Trophoblast cell (in vitro differentiated cells and primary cell): Measurements from ENCODE around the gene SCAMP5.

Experiments
- DNase-seq, 2 donors: peaks; one replicate each; pipeline ENCODE4 v3.0.0-alpha.2; 2016
- H2AFZ ChIP-seq: 2 replicates; pipeline ENCODE4 v1.6.1; 2013; ENCODE audit warnings: low read length, moderate library complexity, mild to moderate bottlenecking; ENCODE audit not compliant: insufficient read depth, poor library complexity
- H2AK5ac ChIP-seq: 2 replicates; pipeline ENCODE4 v1.6.1; 2013; ENCODE audit warnings: mild to moderate bottlenecking, low read length
- H2BK120ac ChIP-seq: 2 replicates; pipeline ENCODE4 v1.6.1; 2013; ENCODE audit warnings: low read length, mild to moderate bottlenecking, moderate library complexity; ENCODE audit not compliant: insufficient read depth, poor library complexity
- H2BK12ac ChIP-seq: 2 replicates; pipeline ENCODE4 v1.6.1; 2013; ENCODE audit warnings: mild to moderate bottlenecking, low read length, moderate library complexity
- H2BK5ac ChIP-seq: 2 replicates; pipeline ENCODE4 v1.6.1; 2013; ENCODE audit warnings: low read length, low read depth, moderate library complexity, mild to moderate bottlenecking; ENCODE audit not compliant: poor library complexity
- H3K14ac ChIP-seq: 2 replicates; pipeline ENCODE4 v1.6.1; 2013; ENCODE audit warnings: mild to moderate bottlenecking, low read length
- H3K18ac ChIP-seq: 2 replicates; pipeline ENCODE4 v1.6.1; 2013; ENCODE audit warnings: mild to moderate bottlenecking, low read length
- H3K23ac ChIP-seq: 2 replicates; pipeline ENCODE4 v1.6.1; 2013; ENCODE audit warnings: low read length
- H3K27ac ChIP-seq: 2 replicates; pipeline ENCODE4 v1.5.1; 2013; ENCODE audit warnings: low read depth, mild to moderate bottlenecking, inconsistent platforms, low read length, moderate library complexity
- H3K27me3 ChIP-seq: 2 replicates; pipeline ENCODE4 v1.6.1; 2013; ENCODE audit warnings: inconsistent platforms, mild to moderate bottlenecking, low read length, moderate library complexity; ENCODE audit not compliant: insufficient read depth
- H3K36me3 ChIP-seq, 2 experiments: 1 replicate in 1 of 2; 2 replicates in 1 of 2; pipeline ENCODE4 v1.6.1; 2013; ENCODE audit warnings: low read length in 2 of 2, mild to moderate bottlenecking in 2 of 2, moderate library complexity in 1 of 2; ENCODE audit not compliant: insufficient read depth in 2 of 2, control insufficient read depth in 1 of 2
- H3K4ac ChIP-seq: 2 replicates; pipeline ENCODE4 v1.6.1; 2013; ENCODE audit warnings: low read depth, mild to moderate bottlenecking, low read length, moderate library complexity
- H3K4me1 ChIP-seq, 2 experiments: 1 replicate in 1 of 2; 2 replicates in 1 of 2; pipeline ENCODE4 v1.6.1; 2013; ENCODE audit warnings: low read length in 2 of 2, mild to moderate bottlenecking in 2 of 2, moderate library complexity in 1 of 2; ENCODE audit not compliant: insufficient read depth in 2 of 2, control insufficient read depth in 1 of 2
- H3K4me2 ChIP-seq: 2 replicates; pipeline ENCODE4 v1.6.1; 2013; ENCODE audit warnings: inconsistent platforms, mild to moderate bottlenecking, low read length, moderate library complexity
- H3K4me3 ChIP-seq: 2 replicates; pipeline ENCODE4 v1.5.1; 2013; ENCODE audit warnings: mild to moderate bottlenecking, low read depth, low read length, inconsistent platforms
- H3K79me1 ChIP-seq: one replicate; pipeline ENCODE4 v1.6.1; 2013; ENCODE audit warnings: low read length
- H3K79me2 ChIP-seq: 2 replicates; pipeline ENCODE4 v1.6.1; 2013; ENCODE audit warnings: low read length, mild to moderate bottlenecking; ENCODE audit not compliant: control insufficient read depth, insufficient read depth, poor library complexity
- H3K9ac ChIP-seq: 2 replicates; pipeline ENCODE4 v1.6.1; 2013; ENCODE audit warnings: mild to moderate bottlenecking, low read length
- H3K9me3 ChIP-seq: 2 replicates; pipeline ENCODE4 v1.6.1; 2013; ENCODE audit warnings: low read depth, mild to moderate bottlenecking, control low read depth, inconsistent platforms, low read length; ENCODE audit not compliant: insufficient read depth
- H4K12ac ChIP-seq: 2 replicates; pipeline ENCODE4 v1.6.1; 2013; ENCODE audit warnings: low read depth, mild to moderate bottlenecking, low read length, moderate library complexity
- H4K8ac ChIP-seq: 2 replicates; pipeline ENCODE4 v1.6.1; 2013; ENCODE audit warnings: low read depth, mild to moderate bottlenecking, low read length, moderate library complexity
- H4K91ac ChIP-seq: one replicate; pipeline ENCODE4 v1.6.1; 2013; ENCODE audit warnings: low read depth, mild to moderate bottlenecking, low read length, moderate library complexity
- WGBS: extraction: QIAGEN DNeasy Blood & Tissue Kit; methylation state at CpG from one replicate; pipeline ENCODE4 v1.1.7; 2013; ENCODE audit warnings: missing lambda C conversion rate; ENCODE audit not compliant: insufficient read length, insufficient coverage; ENCODE audit errors: extremely low coverage; 5-methylcytosine and 5-hydroxymethylcytosine counted together

Gene SCAMP5

GRCh38 chr15:75032395-75032794 lies 37.0 kb downstream of the SCAMP5 start:
- no peak overlapping the region for H2BK120ac ChIP-seq

GRCh38 chr15:75033809-75034208 lies 38.4 kb downstream of the SCAMP5 start:
- Histone ChIP-seq H3K14ac (no peak overlapping the region), H3K4me3 (no peak overlapping the region), H2BK5ac (no peak overlapping the region), H3K27ac (no peak overlapping the region), H4K12ac (no peak overlapping the region), H3K27me3 (no peaks in the 10 kb centered on the region), H2AFZ (no peak overlapping the region), H3K18ac (peak overlapping the region; percentile 2), H3K4me1 (peaks cover 29 to 38% of the 10 kb centered on the region in 2 experiments), H3K79me2 (no peaks in the 10 kb centered on the region), H4K8ac (no peak overlapping the region), H3K9me3 (no peaks in the 10 kb centered on the region), H3K4me2 (no peak overlapping the region), H3K9ac (no peak overlapping the region), H2AK5ac (no peak overlapping the region), H3K79me1 (peaks cover 21% of the 10 kb centered on the region), H2BK12ac (peak overlapping the region; percentile 13), H3K4ac (no peak overlapping the region), H4K91ac (no peak overlapping the region), H3K36me3 (peaks cover 0 to 2% of the 10 kb centered on the region in 2 experiments), H2BK120ac (no peak overlapping the region), H3K23ac (no peak overlapping the region)
- no CpG with 5 or more reads among the region's 6 CpGs for WGBS
- DNase-seq, result no peak

More at GRCh38 chr15:75032395-75032794, 37.0 kb downstream of the SCAMP5 start:
- Histone ChIP-seq H3K27ac (no peak overlapping the region), H2BK5ac (no peak overlapping the region), H2AFZ (no peak overlapping the region), H3K23ac (no peak overlapping the region), H3K4ac (no peak overlapping the region), H2BK12ac (no peak overlapping the region), H3K14ac (no peak overlapping the region), H3K4me3 (no peak overlapping the region), H3K27me3 (no peaks in the 10 kb centered on the region), H3K18ac (no peak overlapping the region), H3K79me1 (peaks cover 17% of the 10 kb centered on the region), H4K8ac (no peak overlapping the region), H4K12ac (no peak overlapping the region), H3K79me2 (no peaks in the 10 kb centered on the region), H3K9ac (no peak overlapping the region), H3K4me1 (peaks cover 27 to 35% of the 10 kb centered on the region in 2 experiments), H3K4me2 (no peak overlapping the region), H3K36me3 (peaks cover 0 to 4% of the 10 kb centered on the region in 2 experiments), H4K91ac (no peak overlapping the region), H2AK5ac (no peak overlapping the region), H3K9me3 (no peaks in the 10 kb centered on the region)
- whole genome bisulfite sequencing, result no CpG with 5 or more reads among the region's 2 CpGs
- no peak for DNase-seq

- no peaks in the 10 kb centered on the region for H3K79me2 ChIP-seq
- no peak overlapping the region for H3K14ac ChIP-seq
- no peak overlapping the region for H3K27ac ChIP-seq
- peak overlapping the region; percentile 2 for H3K18ac ChIP-seq
- peaks cover 0 to 2% of the 10 kb centered on the region in 2 experiments for H3K36me3 ChIP-seq
- H2BK12ac ChIP-seq, result peak overlapping the region; percentile 1
- no peaks in the 10 kb centered on the region for H3K9me3 ChIP-seq
- no peak overlapping the region for H4K91ac ChIP-seq
- peak in 1 of 2 donors; percentile 7 for DNase-seq
- H3K4me2 ChIP-seq, result no peak overlapping the region
- no peak overlapping the region for H4K8ac ChIP-seq
- peaks cover 18% of the 10 kb centered on the region for H3K79me1 ChIP-seq
- H2BK5ac ChIP-seq, result no peak overlapping the region
- H3K4me1 ChIP-seq, result peaks cover 30 to 39% of the 10 kb centered on the region in 2 experiments
- H3K23ac ChIP-seq, result no peak overlapping the region
- no peak overlapping the region for H2AFZ ChIP-seq
- H3K27me3 ChIP-seq, result no peaks in the 10 kb centered on the region
- H4K12ac ChIP-seq, result no peak overlapping the region
- H2BK120ac ChIP-seq, result peak overlapping the region; percentile 6
- H2AK5ac ChIP-seq, result no peak overlapping the region
- H3K4ac ChIP-seq, result no peak overlapping the region
- H3K9ac ChIP-seq, result no peak overlapping the region
- WGBS, result no CpG with 5 or more reads among the region's 8 CpGs
- no peak overlapping the region for H3K4me3 ChIP-seq
These were observed 39.3 kb downstream of the SCAMP5 start for GRCh38 chr15:75034615-75035014.

GRCh38 chr15:75036212-75036616 lies 40.9 kb downstream of the SCAMP5 start:
- peak; percentile 90 to 96 for DNase-seq
- H3K9ac ChIP-seq, result no peak overlapping the region
- H3K4ac ChIP-seq, result no peak overlapping the region
- H3K27me3 ChIP-seq, result no peaks in the 10 kb centered on the region
- peak overlapping the region; percentile 86 for H2BK5ac ChIP-seq
- H2AFZ ChIP-seq, result no peak overlapping the region
- no CpG with 5 or more reads among the region's 2 CpGs for WGBS
- peak overlapping the region; percentile 65 for H2AK5ac ChIP-seq
- H3K79me2 ChIP-seq, result no peaks in the 10 kb centered on the region
- H4K91ac ChIP-seq, result peak overlapping the region; percentile 86
- no peaks in the 10 kb centered on the region for H3K36me3 ChIP-seq
- peak overlapping the region; percentile 79 for H2BK120ac ChIP-seq
- peaks cover 14% of the 10 kb centered on the region for H3K79me1 ChIP-seq
- peak overlapping the region; percentile 32 for H4K8ac ChIP-seq
- peak overlapping the region; percentile 74 for H3K18ac ChIP-seq
- peak overlapping the region; percentile 31 for H3K4me2 ChIP-seq
- H3K4me1 ChIP-seq, result peaks cover 26 to 32% of the 10 kb centered on the region in 2 experiments
- H3K14ac ChIP-seq, result peak overlapping the region; percentile 80
- H3K27ac ChIP-seq, result peak overlapping the region; percentile 80
- H4K12ac ChIP-seq, result no peak overlapping the region
- H3K23ac ChIP-seq, result no peak overlapping the region
- H2BK12ac ChIP-seq, result peak overlapping the region; percentile 90
- H3K4me3 ChIP-seq, result no peak overlapping the region
- no peaks in the 10 kb centered on the region for H3K9me3 ChIP-seq
